Neutrophil (primary cell): Measurements from ENCODE around the gene FBF1.
"Not testable (repeated sequence)": the region's sequence is repeated elsewhere in the genome, so short reads cannot be mapped to it uniquely, and the experiment has no call there.

Experiments used
- H3K27ac ChIP-seq: fragments of 200-600 bp; sonication (generic); 2 replicates; pipeline ENCODE4 v1.5.1; 2016; ENCODE audit warnings: mild to moderate bottlenecking, moderate library complexity
- H3K27me3 ChIP-seq: fragments of 200-600 bp; sonication (generic); 2 replicates; pipeline ENCODE4 v1.6.0; 2016; ENCODE audit warnings: mild to moderate bottlenecking
- H3K36me3 ChIP-seq: fragments of 200-600 bp; sonication (generic); 2 replicates; pipeline ENCODE4 v1.5.1; 2017
- H3K4me1 ChIP-seq, 2 experiments: fragments of 200-600 bp in 1 of 2; sonication (generic) in 1 of 2; 1 replicate in 1 of 2; 2 replicates in 1 of 2; pipeline versions ENCODE4 v1.5.1 to v1.6.1; 2013 to 2016; ENCODE audit warnings: low read depth in 1 of 2, low read length in 1 of 2, mild to moderate bottlenecking in 1 of 2, moderate library complexity in 1 of 2; ENCODE audit not compliant: control insufficient read depth in 1 of 2, insufficient read depth in 1 of 2
- H3K4me3 ChIP-seq, 2 experiments: fragments of 200-600 bp in 1 of 2; sonication (generic) in 1 of 2; 1 replicate in 1 of 2; 2 replicates in 1 of 2; pipeline ENCODE4 v1.5.1; 2013 to 2016; ENCODE audit warnings: low read depth in 1 of 2, low read length in 1 of 2, mild to moderate bottlenecking in 1 of 2, moderate library complexity in 1 of 2
- H3K9me3 ChIP-seq: fragments of 200-600 bp; sonication (generic); 2 replicates; pipeline ENCODE4 v1.5.1; 2016
- CTCF ChIP-seq: fragments of 200-600 bp; sonication (generic); IDR thresholded peaks from 2 replicates; pipeline ENCODE4 v1.5.1; 2016; ENCODE audit warnings: antibody characterized with exemption

FBF1 gene

GRCh38 chr17:75970626-75971025 is 29.8 kb upstream of the FBF1 start:
- Histone ChIP-seq H3K4me3 (peak overlapping the region; percentile 50 to 56), H3K27ac (peak overlapping the region; percentile 96)

GRCh38 chr17:75970011-75970523 is 29.2 kb upstream of the FBF1 start:
- Histone ChIP-seq H3K9me3 (no peaks in the 10 kb centered on the region), H3K4me3 (peak overlapping the region; percentile 50 to 56), H3K27ac (peak overlapping the region; percentile 96), H3K4me1 (peaks cover 71 to 79% of the 10 kb centered on the region in 2 experiments), H3K27me3 (no peaks in the 10 kb centered on the region), H3K36me3 (peaks cover 44% of the 10 kb centered on the region)
- peak; percentile 36 for TF ChIP-seq CTCF

More at GRCh38 chr17:75970626-75971025, 29.8 kb upstream of the FBF1 start:
- Histone ChIP-seq H3K27me3 (no peaks in the 10 kb centered on the region), H3K4me1 (peaks cover 77 to 81% of the 10 kb centered on the region in 2 experiments), H3K36me3 (peaks cover 50% of the 10 kb centered on the region), H3K9me3 (no peaks in the 10 kb centered on the region)
- no peak for TF ChIP-seq CTCF

GRCh38 chr17:75969044-75969443 is 28.2 kb upstream of the FBF1 start:
- H3K36me3 ChIP-seq, result peaks cover 37% of the 10 kb centered on the region
- peak overlapping the region; percentile 50 to 56 for H3K4me3 ChIP-seq
- H3K27ac ChIP-seq, result peak overlapping the region; percentile 96
- H3K4me1 ChIP-seq, result peaks cover 72 to 82% of the 10 kb centered on the region in 2 experiments
- not testable (repeated sequence) for H3K27me3 ChIP-seq, H3K9me3 ChIP-seq

- peaks cover 24% of the 10 kb centered on the region for H3K36me3 ChIP-seq
- peak overlapping the region; percentile 51 for H3K27ac ChIP-seq
- peaks cover 55 to 66% of the 10 kb centered on the region in 2 experiments for H3K4me1 ChIP-seq
Measured at GRCh38 chr17:75965468-75965867, 24.6 kb upstream of the FBF1 start.

GRCh38 chr17:75959839-75960511 is 19.1 kb upstream of the FBF1 start:
- Histone ChIP-seq H3K27ac (peak overlapping the region; percentile 51), H3K36me3 (peaks cover 62% of the 10 kb centered on the region), H3K27me3 (no peaks in the 10 kb centered on the region), H3K4me1 (peaks cover 27 to 32% of the 10 kb centered on the region in 2 experiments), H3K4me3 (no peak overlapping the region), H3K9me3 (no peaks in the 10 kb centered on the region)
- TF ChIP-seq CTCF, result no peak

More at GRCh38 chr17:75965468-75965867, 24.6 kb upstream of the FBF1 start:
- Histone ChIP-seq H3K27me3 (no peaks in the 10 kb centered on the region), H3K9me3 (no peaks in the 10 kb centered on the region), H3K4me3 (no peak overlapping the region)
- TF ChIP-seq CTCF, result no peak
